H1 (cell line): ENCODE measurements around the gene OR4A16. TPM values are rescaled to one million over a fixed set of nuclear protein-coding genes. Genes with fewer than 3 reads are reported as not detected.

Experiments used
- CTCF ChIA-PET: fragments of 300-600 bp; sonication (Branson Sonifier 250); formaldehyde crosslinking; loops from one replicate; lab custom pipeline; 2021; ENCODE audit not compliant: partially characterized antibody; lab: Charles Lee
- POLR2A ChIA-PET: fragments of 300-600 bp; sonication (Branson Sonifier 250); formaldehyde crosslinking; loops from one replicate; lab custom pipeline; 2021; ENCODE audit warnings: inconsistent platforms; ENCODE audit not compliant: partially characterized antibody; lab: Charles Lee
- DNase-seq, 2 experiments: peaks; one replicate each; pipeline versions ENCODE4 v3.0.0 to v3.0.0-alpha.2; 2010 to 2022; ENCODE audit warnings: low spot score in 2 of 2, low read depth in 1 of 2, mixed read lengths in 1 of 2
- FAIRE-seq: peaks from 2 replicates; lab custom pipeline; 2011; peaks lifted over from hg19 to GRCh38; lab: Jason Lieb, UNC
- H2AFZ ChIP-seq: 2 replicates; pipeline ENCODE4 v1.8.1; 2012; ENCODE audit warnings: low read length, inconsistent platforms
- H2AK5ac ChIP-seq: 2 replicates; pipeline ENCODE4 v1.6.1; 2013; ENCODE audit warnings: low read depth, low read length
- H2BK120ac ChIP-seq: replicated peaks from 2 replicates; pipeline ENCODE3; 2013; ENCODE audit warnings: low read depth, low read length, inconsistent platforms
- H2BK12ac ChIP-seq: 2 replicates; pipeline ENCODE4 v1.6.1; 2013; ENCODE audit warnings: low read depth, low read length
- H2BK15ac ChIP-seq: 2 replicates; pipeline ENCODE4 v1.6.1; 2013; ENCODE audit warnings: low read length
- H2BK20ac ChIP-seq: 2 replicates; pipeline ENCODE4 v1.6.1; 2013; ENCODE audit warnings: low read length
- H2BK5ac ChIP-seq: 2 replicates; pipeline ENCODE4 v1.6.1; 2013; ENCODE audit warnings: low read depth, low read length
- H3K14ac ChIP-seq: 2 replicates; pipeline ENCODE4 v1.6.1; 2013; ENCODE audit warnings: inconsistent platforms; ENCODE audit not compliant: insufficient read length
- H3K18ac ChIP-seq: 2 replicates; pipeline ENCODE4 v1.6.1; 2013; ENCODE audit warnings: low read length; ENCODE audit errors: extremely low read depth
- H3K23ac ChIP-seq: 2 replicates; pipeline ENCODE4 v1.6.1; 2013; ENCODE audit warnings: inconsistent platforms; ENCODE audit not compliant: insufficient read length
- H3K23me2 ChIP-seq: 2 replicates; pipeline ENCODE4 v1.6.1; 2013; ENCODE audit warnings: low read depth, low read length
- H3K27ac ChIP-seq: 2 replicates; pipeline ENCODE4 v1.6.1; 2011; ENCODE audit warnings: low read depth, low read length, inconsistent platforms
- H3K27me3 ChIP-seq, 4 experiments: replicated peaks in 1 of 4; 1 replicate in 1 of 4; 2 replicates in 3 of 4; pipeline versions ENCODE4 v1.6.1 to v1.8.1; 2011 to 2013; ENCODE audit warnings: low read length in 3 of 4, mild to moderate bottlenecking in 3 of 4, inconsistent platforms in 2 of 4, mixed read lengths in 2 of 4, moderate library complexity in 1 of 4; ENCODE audit not compliant: control insufficient read depth in 3 of 4, insufficient read depth in 3 of 4; ENCODE audit errors: extremely low read depth in 1 of 4
- H3K36me3 ChIP-seq, 4 experiments: 2 replicates each; pipeline versions ENCODE4 v1.6.1 to v1.8.1; 2011 to 2013; ENCODE audit warnings: mild to moderate bottlenecking in 4 of 4, low read length in 3 of 4, moderate library complexity in 2 of 4, control low read depth in 1 of 4, inconsistent platforms in 1 of 4; ENCODE audit not compliant: insufficient read depth in 4 of 4, control insufficient read depth in 2 of 4
- H3K4ac ChIP-seq: replicated peaks from 2 replicates; pipeline ENCODE3; 2013; ENCODE audit warnings: low read length, low read depth, mixed read lengths, inconsistent platforms; ENCODE audit not compliant: insufficient read length
- H3K4me1 ChIP-seq, 4 experiments: replicated peaks in 1 of 4; 1 replicate in 1 of 4; 2 replicates in 3 of 4; pipeline versions ENCODE4 v1.6.1 to v1.8.1; 2011 to 2013; ENCODE audit warnings: low read length in 3 of 4, inconsistent platforms in 2 of 4, mixed read lengths in 1 of 4; ENCODE audit not compliant: insufficient read depth in 4 of 4, control insufficient read depth in 3 of 4
- H3K4me2 ChIP-seq, 2 experiments: 2 replicates each; pipeline versions ENCODE4 v1.6.1 to v1.8.1; 2011 to 2013; ENCODE audit warnings: low read depth in 2 of 2, low read length in 2 of 2, control low read depth in 1 of 2, inconsistent platforms in 1 of 2, mild to moderate bottlenecking in 1 of 2; ENCODE audit not compliant: insufficient read depth in 1 of 2
- H3K4me3 ChIP-seq, 4 experiments: fragments of 200-600, 300-600 bp in 1 of 4; sonication (generic), shearing (Covaris generic), sonication (Bioruptor Twin) in 1 of 4; 2 replicates each; pipeline versions ENCODE4 v1.5.1 to v1.8.1; 2011 to 2016; ENCODE audit warnings: low read length in 4 of 4, low read depth in 3 of 4, control low read depth in 2 of 4, inconsistent platforms in 2 of 4, mild to moderate bottlenecking in 2 of 4, mixed read lengths in 1 of 4, moderate library complexity in 1 of 4; ENCODE audit not compliant: insufficient read depth in 2 of 4; ENCODE audit errors: extremely low read depth in 1 of 4
- H3K56ac ChIP-seq: replicated peaks from 2 replicates; pipeline ENCODE3; 2013; ENCODE audit warnings: low read depth, mild to moderate bottlenecking, mixed read lengths, low read length, inconsistent platforms; ENCODE audit not compliant: insufficient read length
- H3K79me1 ChIP-seq: 2 replicates; pipeline ENCODE4 v1.6.1; 2013; ENCODE audit warnings: low read depth, low read length, control low read depth
- H3K79me2 ChIP-seq, 2 experiments: 2 replicates each; pipeline versions ENCODE4 v1.6.1 to v1.8.1; 2012 to 2013; ENCODE audit warnings: low read length in 2 of 2, mild to moderate bottlenecking in 2 of 2, inconsistent platforms in 1 of 2; ENCODE audit not compliant: insufficient read depth in 2 of 2, control insufficient read depth in 1 of 2
- H3K9ac ChIP-seq, 4 experiments: replicated peaks in 1 of 4; 1 replicate in 1 of 4; 2 replicates in 3 of 4; pipeline versions ENCODE4 v1.6.1 to v1.8.1; 2011 to 2013; ENCODE audit warnings: low read depth in 3 of 4, low read length in 3 of 4, control low read depth in 2 of 4, mild to moderate bottlenecking in 2 of 4, moderate library complexity in 2 of 4, inconsistent platforms in 1 of 4; ENCODE audit errors: extremely low read depth in 1 of 4
- H3K9me3 ChIP-seq, 2 experiments: 2 replicates each; pipeline versions ENCODE4 v1.6.1 to v1.8.1; 2012 to 2013; ENCODE audit warnings: mild to moderate bottlenecking in 2 of 2, moderate library complexity in 2 of 2, control low read depth in 1 of 2, inconsistent platforms in 1 of 2, low read depth in 1 of 2, low read length in 1 of 2, mixed read lengths in 1 of 2; ENCODE audit not compliant: insufficient read depth in 2 of 2
- H4K20me1 ChIP-seq, 2 experiments: replicated peaks in 1 of 2; 2 replicates each; pipeline versions ENCODE3 to v1.8.1; 2011 to 2013; ENCODE audit warnings: inconsistent platforms in 2 of 2, low read length in 2 of 2, mild to moderate bottlenecking in 1 of 2; ENCODE audit not compliant: insufficient read depth in 2 of 2, control insufficient read depth in 1 of 2
- H4K5ac ChIP-seq: 2 replicates; pipeline ENCODE4 v1.6.1; 2013; ENCODE audit warnings: low read length, low read depth, mixed read lengths, inconsistent platforms; ENCODE audit not compliant: insufficient read length
- H4K8ac ChIP-seq: 2 replicates; pipeline ENCODE4 v1.8.0; 2013; ENCODE audit warnings: mild to moderate bottlenecking, moderate library complexity, low read length, inconsistent platforms; ENCODE audit not compliant: insufficient read depth; ENCODE audit errors: extremely low read depth
- H4K91ac ChIP-seq: replicated peaks from 2 replicates; pipeline ENCODE3; 2013; ENCODE audit warnings: low read length, mixed read lengths, inconsistent platforms; ENCODE audit not compliant: insufficient read length
- CHD2 ChIP-seq: IDR thresholded peaks from 2 replicates; pipeline ENCODE4 v1.6.1; 2012; ENCODE audit warnings: low read length, improper control_type of control experiment
- CTBP2 ChIP-seq: IDR thresholded peaks from 2 replicates; pipeline ENCODE4 v1.7.0; 2011; ENCODE audit warnings: borderline replicate concordance, mild to moderate bottlenecking, moderate library complexity, mixed read lengths, low read length; ENCODE audit not compliant: insufficient read depth, insufficient read length
- PHF8 ChIP-seq: fragments of 200-600 bp; sonication (generic); conservative IDR thresholded peaks from 2 replicates; pipeline ENCODE4 v1.7.1; 2012; ENCODE audit warnings: low read depth, mild to moderate bottlenecking, inconsistent platforms, low read length, moderate library complexity
- POLR2AphosphoS5 ChIP-seq: IDR thresholded peaks from 2 replicates; pipeline ENCODE4 v1.6.1; 2011; ENCODE audit warnings: low read depth, low read length
- POU5F1 ChIP-seq: IDR thresholded peaks from 2 replicates; pipeline ENCODE4 v1.6.1; 2011; ENCODE audit warnings: low read depth, mild to moderate bottlenecking, low read length, moderate library complexity
- RFX5 ChIP-seq: IDR thresholded peaks from 2 replicates; pipeline ENCODE4 v1.6.1; 2011; ENCODE audit warnings: low read depth, low read length, improper control_type of control experiment, borderline replicate concordance
- SP1 ChIP-seq: IDR thresholded peaks from 2 replicates; pipeline ENCODE4 v1.6.1; 2011; ENCODE audit warnings: low read depth, low read length
- SRF ChIP-seq: IDR thresholded peaks from 2 replicates; pipeline ENCODE4 v1.6.1; 2011; ENCODE audit warnings: mild to moderate bottlenecking, low read depth, low read length, moderate library complexity
- TBP ChIP-seq: IDR thresholded peaks from 2 replicates; pipeline ENCODE4 v1.6.1; 2011; ENCODE audit warnings: low read depth, low read length, improper control_type of control experiment
- ZNF274 ChIP-seq: IDR thresholded peaks from 2 replicates; pipeline ENCODE4 v1.7.0; 2012; ENCODE audit warnings: low read length, borderline replicate concordance; ENCODE audit errors: extremely low read depth
- WGBS, 2 experiments: shearing (Covaris generic) in 1 of 2; methylation state at CpG; one replicate each; pipeline versions ENCODE4 v1.1.6 to v1.1.7; 2013 to 2015; ENCODE audit warnings: low lambda C conversion rate in 2 of 2, mixed read lengths in 2 of 2, inconsistent platforms in 1 of 2, low coverage in 1 of 2, missing lambda C conversion rate in 1 of 2; ENCODE audit not compliant: insufficient replicate concordance in 2 of 2, insufficient coverage in 1 of 2, insufficient read length in 1 of 2; ENCODE audit errors: extremely low coverage in 1 of 2, missing lambda C conversion rate in 1 of 2; 5-methylcytosine and 5-hydroxymethylcytosine counted together
- long read RNA-seq, 2 experiments: library from RNA in 1 of 2; library from capped mRNA in 1 of 2; stranded (forward); transcript quantifications; one replicate each; pipeline ENCODE4 v2.0.0, GENCODE V29; 2021; ENCODE audit warnings: inconsistent platforms in 1 of 2
- polyA minus RNA-seq, 3 experiments: library from RNA; depleted of rRNA, polyadenylated mRNA; stranded (reverse); fragments of >200 nt; gene quantifications; 1 replicate in 2 of 3; 2 replicates in 1 of 3; pipeline ENCODE4 v1.2.3, GENCODE V29; 2011
- polyA plus RNA-seq, 7 experiments: library from polyadenylated mRNA; depleted of rRNA in 3 of 7; stranded (reverse) in 5 of 7; unstranded in 2 of 7; fragments of >200 nt in 5 of 7; fragments of 200-250 nt in 2 of 7; gene quantifications; 1 replicate in 5 of 7; 2 replicates in 1 of 7; 4 replicates in 1 of 7; pipeline versions ENCODE4 v1.2.1 to v1.2.3, GENCODE V29; 2011 to 2013; ENCODE audit warnings: missing spikeins in 2 of 7, mixed read lengths in 2 of 7
- total RNA-seq: library from RNA; stranded (reverse); fragmentation: NEBNext Ultra II Directional; extraction: Animal tissue kit (Norgen Biotek cat#: 25700); gene quantifications from 2 replicates; pipeline ENCODE4 v1.2.1, GENCODE V29; 2021

OR4A16 gene, protein sequence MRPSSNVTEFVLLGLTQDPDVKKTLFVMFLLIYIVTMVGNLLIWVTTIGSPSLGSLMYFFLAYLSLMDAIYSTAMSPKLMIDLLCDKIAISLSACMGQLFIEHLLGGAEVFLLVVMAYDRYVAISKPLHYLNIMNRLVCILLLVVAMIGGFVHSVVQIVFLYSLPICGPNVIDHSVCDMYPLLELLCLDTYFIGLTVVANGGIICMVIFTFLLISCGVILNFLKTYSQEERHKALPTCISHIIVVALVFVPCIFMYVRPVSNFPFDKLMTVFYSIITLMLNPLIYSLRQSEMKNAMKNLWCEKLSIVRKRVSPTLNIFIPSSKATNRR
- total RNA-seq (not detected in 2 replicates), polyA plus RNA-seq (2011; rRNA removed) (not detected in 2 replicates), polyA minus RNA-seq (2011; rRNA and poly(A)+ RNA removed) (not detected in 2 replicates)
- not detected for polyA plus RNA-seq (2011; cell fraction: cytosol; rRNA removed)
- polyA plus RNA-seq (2011; cell fraction: nucleus; rRNA removed): not detected
- not detected in 4 replicates for polyA plus RNA-seq (2012, experiment 1 of 2)
- polyA plus RNA-seq (2012, experiment 2 of 2): not detected
- not detected for polyA plus RNA-seq (2013, experiment 1 of 2)
- polyA plus RNA-seq (2013, experiment 2 of 2): not detected
- not detected for polyA minus RNA-seq (2011; cell fraction: cytosol; rRNA and poly(A)+ RNA removed)
- not detected for polyA minus RNA-seq (2011; cell fraction: nucleus; rRNA and poly(A)+ RNA removed)
- long read RNA-seq, experiment 1: 0 reads
- long read RNA-seq, experiment 2: 0 reads

DNA sequence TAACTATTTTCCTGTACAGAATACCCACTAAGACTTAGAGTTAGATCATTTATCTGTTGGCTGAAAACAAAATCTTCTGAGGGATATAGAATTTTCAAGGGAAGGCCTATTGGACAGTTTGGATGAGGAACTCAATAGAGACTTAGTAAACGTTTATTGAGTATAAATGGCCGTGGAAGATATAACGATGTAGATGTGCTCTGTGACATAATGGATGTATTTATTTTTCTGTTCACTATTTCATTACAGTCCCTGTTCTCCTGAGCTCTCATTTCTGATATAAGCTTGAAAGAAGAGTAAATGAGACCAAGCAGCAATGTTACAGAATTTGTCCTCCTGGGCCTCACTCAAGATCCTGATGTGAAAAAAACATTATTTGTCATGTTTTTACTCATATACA is at the start of gene OR4A16:
OR4A16 (plus strand) TSS at position 301 of the 400 bp plus-strand sequence; CDS start at position 301, 0 bp downstream.
- WGBS, 2 experiments: 86% methylated on average over 3 of the region's 3 CpGs; no CpG with 5 or more reads in 1 of the 2 experiments
- Histone ChIP-seq H3K9me3 (peaks cover 50 to 66% of the 10 kb centered on the region in 2 experiments), H3K4me3 (no peak within 1 kb of the TSS), H2BK15ac (no peak within 1 kb of the TSS), H2BK5ac (no peak within 1 kb of the TSS), H4K91ac (no peak within 1 kb of the TSS), H3K4ac (no peak within 1 kb of the TSS), H3K18ac (no peak within 1 kb of the TSS), H3K27me3 (no peaks in the 10 kb centered on the region), H3K23me2 (no peaks in the 10 kb centered on the region), H4K20me1 (no peaks in the 10 kb centered on the region), H3K23ac (no peak within 1 kb of the TSS), H3K4me2 (no peak within 1 kb of the TSS), H3K79me1 (no peaks in the 10 kb centered on the region), H2BK120ac (no peak within 1 kb of the TSS), H4K5ac (no peak within 1 kb of the TSS), H3K14ac (no peak within 1 kb of the TSS), H3K36me3 (no peaks in the 10 kb centered on the region), H3K56ac (no peak within 1 kb of the TSS), H2AFZ (no peak within 1 kb of the TSS), H3K9ac (no peak within 1 kb of the TSS), H2AK5ac (no peak within 1 kb of the TSS), H3K79me2 (no peaks in the 10 kb centered on the region), H2BK20ac (no peak within 1 kb of the TSS), H3K27ac (no peak within 1 kb of the TSS), H3K4me1 (no peaks in the 10 kb centered on the region), H2BK12ac (no peak within 1 kb of the TSS), H4K8ac (no peak within 1 kb of the TSS)
- FAIRE-seq (no peak), DNase-seq (no peak)
- no peak for TF ChIP-seq TBP
- TF ChIP-seq ZNF274: no peak
- TF ChIP-seq RFX5: no peak
- no peak for TF ChIP-seq CTBP2
- no peak for TF ChIP-seq POLR2AphosphoS5
- TF ChIP-seq POU5F1: no peak
- no peak for TF ChIP-seq CHD2
- no peak for TF ChIP-seq SP1
- no peak for TF ChIP-seq PHF8
- TF ChIP-seq SRF: no peak
- ChIA-PET POLR2A (no interaction called here), CTCF (no interaction called here)
